Transverse colon (tissue), 4 donors: Measurements from ENCODE around the gene WDR48. TPM values are rescaled to one million over a fixed set of nuclear protein-coding genes. Genes with fewer than 3 reads are reported as not detected.
"Not testable (repeated sequence)": the region's sequence is repeated elsewhere in the genome, so short reads cannot be mapped to it uniquely, and the experiment has no call there.

Source experiments
- DNase-seq: peaks from one replicate; pipeline ENCODE4 v3.0.0-alpha.2; 2019
- H3K27ac ChIP-seq, 4 donors: fragments of 200-600 bp; sonication (generic); 2 replicates each; pipeline ENCODE4 v1.5.1; 2016 to 2018; ENCODE audit warnings: inconsistent platforms in 4 of 4
- H3K27me3 ChIP-seq: fragments of 200-600 bp; sonication (generic); 2 replicates; pipeline ENCODE4 v1.5.1; 2017; ENCODE audit warnings: inconsistent platforms
- H3K36me3 ChIP-seq, 4 donors: fragments of 200-600 bp; sonication (generic); 2 replicates each; pipeline ENCODE4 v1.5.1; 2017 to 2019; ENCODE audit warnings: inconsistent platforms in 4 of 4
- H3K4me1 ChIP-seq, 4 donors: fragments of 200-600 bp; sonication (generic); 2 replicates each; pipeline ENCODE4 v1.5.1; 2017 to 2020; ENCODE audit warnings: inconsistent platforms in 4 of 4
- H3K4me3 ChIP-seq, 4 donors: fragments of 200-600 bp; sonication (generic); 1 replicate in 1 of 4; 2 replicates in 3 of 4; pipeline versions ENCODE4 v1.5.1 to v1.6.1; 2017 to 2019; ENCODE audit warnings: inconsistent platforms in 4 of 4
- H3K9me3 ChIP-seq, 2 donors: fragments of 200-600 bp; sonication (generic); 2 replicates each; pipeline ENCODE4 v1.5.1; 2017 to 2019; ENCODE audit warnings: inconsistent platforms in 2 of 2
- CTCF ChIP-seq, 5 experiments: fragments of 200-600 bp in 3 of 5; fragments of 450-650 bp in 2 of 5; sonication (generic) in 3 of 5; IDR thresholded peaks; 1 replicate in 2 of 5; 2 replicates in 3 of 5; pipeline ENCODE4 v1.5.1; 2016 to 2017; ENCODE audit warnings: antibody characterized with exemption in 5 of 5, inconsistent platforms in 3 of 5, mild to moderate bottlenecking in 2 of 5, moderate library complexity in 1 of 5
- EP300 ChIP-seq: sonication (generic); formaldehyde crosslinking; IDR thresholded peaks from one replicate; pipeline ENCODE4 v1.6.1; 2017; ENCODE audit warnings: antibody characterized with exemption, low read depth
- POLR2A ChIP-seq: fragments of 450-650 bp; IDR thresholded peaks from one replicate; pipeline ENCODE4 v1.6.1; 2016; ENCODE audit warnings: antibody characterized with exemption, mild to moderate bottlenecking, moderate library complexity
- POLR2AphosphoS5 ChIP-seq, 3 donors: sonication (generic); formaldehyde crosslinking; IDR thresholded peaks; one replicate each; pipeline ENCODE4 v1.6.1; 2016; ENCODE audit warnings: antibody characterized with exemption in 3 of 3
- WGBS, 2 donors: methylation state at CpG; one replicate each; pipeline ENCODE4 v1.1.5; 2018; ENCODE audit warnings: low coverage in 1 of 2; 5-methylcytosine and 5-hydroxymethylcytosine counted together
- in situ Hi-C, 4 donors: fragments of 200-750 bp; cut with MboI; loops; one replicate each; pipeline versions ENCODE4 v1.15.0 to v1.15.1; 2017; ENCODE audit warnings: low sequenced_read_pairs in 3 of 4, low pct_ligation_motif_present in 1 of 4, low pct_unique_long_range_greater_than_20kb in 1 of 4
- intact Hi-C: fragments of 100-400 bp; cut with DNase I; formaldehyde crosslinking; loops from one replicate; pipeline ENCODE4 v1.15.1; 2023; ENCODE audit warnings: low total_unique reads
- total RNA-seq, 4 donors: library from RNA; depleted of rRNA; stranded (reverse); fragments of >200 nt; gene quantifications; one replicate each; pipeline ENCODE4 v1.1.0, GENCODE V29; 2016

Gene WDR48
- total RNA-seq, 4 donors from 2014 or later = 31.0 to 47.6 (median 36.2) TPM

DNA sequence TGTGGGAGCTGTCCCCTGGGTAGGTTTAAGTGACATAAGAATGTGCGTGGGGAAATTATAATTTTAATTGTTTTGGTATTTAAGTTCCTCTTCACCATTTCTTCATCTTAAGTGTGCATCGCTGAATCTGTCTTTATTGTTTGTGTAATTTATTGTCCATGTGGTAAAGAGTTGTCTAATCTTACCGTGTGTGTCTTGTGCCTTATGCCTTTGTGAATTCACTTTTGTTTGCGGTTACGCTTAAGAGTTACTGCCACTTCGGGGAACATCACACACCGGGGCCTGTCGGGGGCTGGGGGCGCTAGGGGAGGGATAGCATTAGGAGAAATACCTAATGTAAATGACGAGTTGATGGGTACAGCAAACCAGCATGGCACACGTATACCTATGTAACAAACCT lies 767 bp downstream of the WDR48 start:
- no peaks in the 10 kb centered on the region for H3K36me3 ChIP-seq
- no peaks in the 10 kb centered on the region for H3K9me3 ChIP-seq
- no peak for DNase-seq
- in situ Hi-C loops (no loop called here), intact Hi-C loops (no loop called here)
- H3K27ac ChIP-seq = peak overlapping the region in 3 of 4 donors; percentile 86 to 90 (median 90)
- no peaks in the 10 kb centered on the region for H3K27me3 ChIP-seq
- H3K4me3 ChIP-seq = peak overlapping the region; percentile 74 to 100 (median 83)
- TF ChIP-seq POLR2A (no peak), EP300 (no peak), CTCF (IDR thresholded peaks at IDR 0.05) (no peak), POLR2AphosphoS5 (IDR thresholded peaks at IDR 0.05) (no peak)
- WGBS, 2 donors = 0 to 1% methylated on average over 6 to 11 of the region's 11 CpGs
- H3K4me1 ChIP-seq = peaks cover 7 to 28% (median 11%) of the 10 kb centered on the region in 4 donors

DNA sequence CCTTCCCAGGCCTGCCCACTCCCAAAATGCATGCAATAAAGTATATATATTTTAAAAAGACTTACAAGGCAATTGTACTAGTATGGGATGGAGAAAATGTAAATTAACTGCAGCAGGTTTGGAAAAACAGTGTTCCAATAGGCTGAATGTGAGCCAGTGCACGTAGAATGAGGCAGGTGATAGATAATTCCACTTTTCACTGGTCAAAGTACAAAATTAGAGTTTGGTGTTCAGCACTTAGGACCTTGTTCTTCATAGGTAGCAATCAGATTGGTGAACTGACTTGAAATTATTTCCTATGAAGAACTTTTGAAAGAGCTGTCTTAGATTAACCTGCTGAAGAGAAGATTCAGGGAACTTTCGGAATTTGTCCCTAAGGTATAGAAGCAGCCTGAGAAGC lies 1.9 kb downstream of the WDR48 start:
- in situ Hi-C loops = no loop called here
- peaks cover 7 to 28% (median 11%) of the 10 kb centered on the region in 4 donors for H3K4me1 ChIP-seq
- DNase-seq = no peak
- H3K27ac ChIP-seq = no peak overlapping the region
- H3K27me3 ChIP-seq = no peaks in the 10 kb centered on the region
- H3K4me3 ChIP-seq = no peak overlapping the region
- no peaks in the 10 kb centered on the region for H3K36me3 ChIP-seq
- TF ChIP-seq POLR2AphosphoS5 (IDR thresholded peaks at IDR 0.05) (no peak), POLR2A (no peak), EP300 (no peak), CTCF (IDR thresholded peaks at IDR 0.05) (no peak)
- WGBS, 2 donors = 63 to 73% methylated on average over 2 of the region's 2 CpGs
- H3K9me3 ChIP-seq = no peaks in the 10 kb centered on the region
- intact Hi-C loops = no loop called here

- H3K4me3 ChIP-seq = no peak overlapping the region
- no peak for TF ChIP-seq EP300
- H3K4me1 ChIP-seq = peaks cover 7 to 23% (median 11%) of the 10 kb centered on the region in 4 donors
- in situ Hi-C loops (no loop called here), intact Hi-C loops (no loop called here)
- no peak for DNase-seq
- no peaks in the 10 kb centered on the region for H3K36me3 ChIP-seq
- H3K27ac ChIP-seq = no peak overlapping the region
- no peaks in the 10 kb centered on the region for H3K9me3 ChIP-seq
- no peaks in the 10 kb centered on the region for H3K27me3 ChIP-seq
- WGBS, 2 donors = 53 to 65% methylated on average over 3 of the region's 3 CpGs
Observed at GRCh38 chr3:39056151-39056550, 4.3 kb downstream of the WDR48 start.

DNA sequence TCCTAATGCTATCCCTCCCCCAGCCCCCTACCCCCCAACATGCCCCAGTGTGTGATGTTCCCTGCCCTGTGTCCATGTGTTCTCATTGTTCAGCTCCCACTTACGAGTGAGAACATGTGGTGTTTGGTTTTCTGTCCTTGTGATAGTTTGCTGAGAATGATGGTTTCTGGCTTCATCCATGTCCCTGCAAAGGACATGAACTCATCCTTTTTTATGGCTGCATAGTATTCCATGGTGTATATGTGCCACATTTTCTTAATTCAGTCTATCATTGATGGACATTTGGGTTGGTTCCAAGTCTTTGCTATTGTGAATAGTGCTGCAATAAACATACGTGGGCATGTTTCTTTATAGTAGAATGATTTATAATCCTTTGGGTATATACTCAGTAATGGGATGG lies 9.4 kb downstream of the WDR48 start:
- in situ Hi-C loops, H3K4me1 ChIP-seq, intact Hi-C loops, H3K27me3 ChIP-seq, H3K27ac ChIP-seq, H3K36me3 ChIP-seq, H3K9me3 ChIP-seq, H3K4me3 ChIP-seq, DNase-seq: not testable (repeated sequence)
- WGBS, 2 donors = 60 to 72% methylated on average over 1 to 2 of the region's 2 CpGs

GRCh38 chr3:39062180-39062579 lies 10.4 kb downstream of the WDR48 start:
- peaks cover 0 to 8% (median 3%) of the 10 kb centered on the region in 4 donors for H3K4me1 ChIP-seq
- TF ChIP-seq EP300 (no peak), POLR2A (no peak), POLR2AphosphoS5 (IDR thresholded peaks at IDR 0.05) (no peak), CTCF (IDR thresholded peaks at IDR 0.05) (no peak)
- no peak overlapping the region for H3K4me3 ChIP-seq
- DNase-seq = peak; percentile 11
- intact Hi-C loops = no loop called here
- no peaks in the 10 kb centered on the region for H3K9me3 ChIP-seq
- H3K36me3 ChIP-seq = peaks cover 0 to 8% (median 2%) of the 10 kb centered on the region in 4 donors
- 48 to 57% methylated on average over 1 of the region's 1 CpG for WGBS, 2 donors
- in situ Hi-C loops = no loop called here
- H3K27ac ChIP-seq = peak overlapping the region; percentile 18 to 63 (median 37)
- no peaks in the 10 kb centered on the region for H3K27me3 ChIP-seq
